Right ventricle myocardium inferior (tissue), 1 donor: Measurements from ENCODE around the gene LAMP2. TPM values are rescaled to one million over a fixed set of nuclear protein-coding genes. Genes with fewer than 3 reads are reported as not detected.

Experiments used
- ATAC-seq: fragments of 200-7000 bp; cut with Tn5 transposase; one replicate; pipeline ENCODE4 v1.9.1; 2020; ENCODE audit warnings: mild to moderate bottlenecking, moderate library complexity
- DNase-seq: peaks from one replicate; pipeline ENCODE4 v3.0.0; 2021; ENCODE audit errors: missing footprints
- intact Hi-C: fragments of 100-400 bp; cut with DNase I; formaldehyde crosslinking; loops from one replicate; pipeline ENCODE4 v1.11.0; 2022
- total RNA-seq: library from RNA; stranded (reverse); fragmentation: NEBNext Ultra II Directional; extraction: Animal tissue kit (Norgen Biotek cat#: 25700); gene quantifications from one replicate; pipeline ENCODE4 v1.2.1, GENCODE V29; 2021
- donor health status: DM: no; HTN: yes; CAD: no; lungs with severe emphysema.

Gene LAMP2
- total RNA-seq, 1 donor from 2014 or later: 55.7 TPM

DNA sequence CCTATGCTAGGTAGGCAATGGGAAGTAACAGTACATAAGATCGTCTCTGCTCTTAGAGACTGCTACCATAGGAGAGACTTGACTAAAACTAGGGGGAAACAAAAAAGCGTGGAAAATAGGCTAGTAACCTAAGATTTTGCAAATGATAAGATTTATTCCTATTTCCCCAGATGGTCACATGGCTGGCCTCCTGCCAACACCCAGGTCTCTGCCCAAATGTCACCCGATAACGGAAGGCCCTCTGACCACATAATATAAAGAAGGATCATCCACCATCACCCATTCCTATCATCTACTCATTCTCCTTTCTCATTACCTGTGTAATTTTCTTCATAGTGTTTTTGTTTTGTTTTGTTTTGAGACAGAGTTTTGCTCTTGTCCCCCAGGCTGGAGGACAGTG, 4.7 kb downstream of the LAMP2 start:
- DNase-seq (no peak), ATAC-seq (no peak)
- intact Hi-C loops: loop anchor here (10.0 kb wide), 2 partner anchors 100 to 210 kb away; partner anchors contain the start of genes ATP1B4 and ZBTB33

- intact Hi-C loops: loop anchor here (10.0 kb wide), 2 partner anchors 98 to 208 kb away; partner anchors contain the start of genes ATP1B4 and ZBTB33
- DNase-seq: no peak
- no peak for ATAC-seq
These were observed 5.9 kb downstream of the LAMP2 start for GRCh38 chrX:120463241-120463640.

GRCh38 chrX:120462370-120462769, 6.7 kb downstream of the LAMP2 start:
- intact Hi-C loops: loop anchor here (10.0 kb wide), 2 partner anchors 98 to 208 kb away; partner anchors contain the start of genes ATP1B4 and ZBTB33
- DNase-seq: no peak

GRCh38 chrX:120459309-120459708, 9.8 kb downstream of the LAMP2 start:
- ATAC-seq: no peak
- intact Hi-C loops: loop anchor here (10.0 kb wide), 1 partner anchor 145 kb away; the partner anchor contains the start of gene TMEM255A
- DNase-seq: no peak

More at GRCh38 chrX:120462370-120462769, 6.7 kb downstream of the LAMP2 start:
- ATAC-seq: no peak

DNA sequence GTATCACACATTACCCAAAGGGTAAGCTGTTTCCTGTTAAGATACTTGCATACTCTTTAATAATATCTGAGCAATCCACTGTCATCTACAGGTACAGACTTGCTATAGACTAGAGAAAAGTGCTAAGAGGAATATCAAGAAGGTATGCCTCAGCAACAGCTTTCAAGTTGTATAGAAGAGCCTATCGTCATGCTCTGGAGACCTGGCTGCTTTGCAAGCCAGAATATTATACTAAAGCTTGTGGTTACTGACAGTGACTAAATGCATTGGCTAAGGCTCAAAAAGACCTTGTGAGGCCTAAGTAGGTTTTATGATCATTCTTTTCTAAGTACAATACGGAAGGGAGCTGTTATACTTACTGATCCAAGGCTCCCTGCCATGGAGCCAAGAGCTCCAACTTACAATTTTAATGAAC, 11.3 kb downstream of the LAMP2 start:
- intact Hi-C loops: loop anchor here (10.0 kb wide), 1 partner anchor 143 kb away; the partner anchor contains the start of gene TMEM255A
- DNase-seq: no peak
- ATAC-seq: no peak

GRCh38 chrX:120456973-120457372, 12.1 kb downstream of the LAMP2 start:
- no peak for ATAC-seq
- intact Hi-C loops: loop anchor here (10.0 kb wide), 1 partner anchor 142 kb away; the partner anchor contains the start of gene TMEM255A
- no peak for DNase-seq

DNA sequence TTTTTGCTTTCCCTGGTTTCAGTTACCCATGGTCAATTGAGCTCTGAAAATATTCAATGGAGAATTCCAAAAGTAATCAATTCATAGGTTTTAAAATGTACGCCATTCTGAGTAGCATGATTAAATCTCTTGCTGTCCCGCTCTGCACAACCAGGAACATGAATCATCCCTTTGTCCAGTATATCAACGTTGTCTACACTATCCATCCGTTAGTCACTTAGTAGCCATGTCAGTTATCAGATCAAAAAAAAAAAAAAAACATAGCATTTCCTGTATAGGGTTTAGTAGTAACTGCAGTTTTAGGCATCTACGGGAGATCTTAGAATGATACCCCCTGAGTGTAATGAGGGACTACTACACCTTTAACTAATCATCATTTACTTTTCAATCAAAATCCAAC, 15.1 kb downstream of the LAMP2 start:
- intact Hi-C loops: loop anchor here (10.0 kb wide), 1 partner anchor 139 kb away; the partner anchor contains the start of gene TMEM255A
- ATAC-seq (no peak), DNase-seq (no peak)

DNA sequence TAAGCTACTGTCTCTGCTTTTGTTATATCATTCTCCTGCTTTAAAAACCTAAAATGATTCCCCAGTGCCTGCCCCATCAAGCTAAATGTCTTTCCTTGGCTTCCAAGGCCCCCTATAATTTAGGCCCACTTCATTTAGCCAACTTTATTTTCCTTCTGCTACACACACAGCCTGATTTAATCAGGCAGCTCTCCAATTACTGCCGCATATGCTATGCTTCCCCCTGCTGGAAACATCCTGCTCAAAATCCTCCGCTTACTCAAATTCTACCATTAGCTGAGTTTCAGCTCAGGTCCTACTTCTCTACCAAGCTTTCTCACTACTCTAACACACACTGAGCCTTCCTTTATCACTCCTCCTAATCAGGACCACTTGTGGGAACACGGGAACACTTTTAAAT, 17.0 kb downstream of the LAMP2 start:
- no peak for ATAC-seq
- intact Hi-C loops: loop anchor here (10.0 kb wide), 1 partner anchor 137 kb away; the partner anchor contains the start of gene TMEM255A
- DNase-seq: no peak

- intact Hi-C loops: loop anchor here (10.0 kb wide), 1 partner anchor 135 kb away; the partner anchor contains the start of gene TMEM255A
- DNase-seq: no peak
- no peak for ATAC-seq
These were observed 18.9 kb downstream of the LAMP2 start for GRCh38 chrX:120450163-120450562.

DNA sequence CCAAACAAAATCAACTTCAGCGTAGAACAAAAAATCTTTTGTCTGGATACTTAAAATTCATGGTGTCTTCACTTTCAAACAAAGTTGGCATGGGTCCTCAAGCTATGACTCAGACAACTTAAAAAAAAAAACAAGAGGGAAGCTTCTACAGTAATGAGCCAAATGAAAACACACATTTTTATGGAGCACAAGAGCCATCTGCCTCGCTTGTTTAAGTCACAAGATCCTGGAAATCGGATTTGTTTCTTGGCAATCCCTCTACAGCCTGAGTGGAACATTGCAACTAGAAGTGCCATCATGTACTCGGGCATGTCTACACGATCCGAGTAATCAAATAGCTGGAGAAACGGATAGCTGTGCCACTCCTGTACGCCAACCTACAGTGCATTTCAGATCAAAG, 22.6 kb downstream of the LAMP2 start:
- intact Hi-C loops: no loop called here
- ATAC-seq: peak; percentile 50
- DNase-seq: no peak

DNA sequence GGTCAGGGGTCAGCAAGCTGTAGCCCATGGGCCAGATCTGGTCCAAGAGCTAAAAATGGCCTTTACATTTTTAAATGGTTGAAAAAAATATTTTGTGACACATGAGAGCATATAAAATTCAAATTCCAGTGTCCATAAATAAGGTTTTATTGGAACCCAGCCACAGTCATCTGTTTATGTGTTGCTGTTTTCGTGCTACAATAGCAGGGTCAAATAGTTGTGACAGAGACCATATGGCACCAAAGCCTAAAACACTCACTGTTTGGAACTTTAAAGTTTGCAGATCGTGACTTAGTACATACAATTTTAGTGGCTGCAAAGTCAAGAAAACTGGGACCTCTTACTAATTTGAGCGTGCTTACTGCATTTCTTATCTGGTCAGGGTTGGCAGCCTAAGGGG, 29.2 kb downstream of the LAMP2 start:
- no peak for ATAC-seq
- intact Hi-C loops: no loop called here

DNA sequence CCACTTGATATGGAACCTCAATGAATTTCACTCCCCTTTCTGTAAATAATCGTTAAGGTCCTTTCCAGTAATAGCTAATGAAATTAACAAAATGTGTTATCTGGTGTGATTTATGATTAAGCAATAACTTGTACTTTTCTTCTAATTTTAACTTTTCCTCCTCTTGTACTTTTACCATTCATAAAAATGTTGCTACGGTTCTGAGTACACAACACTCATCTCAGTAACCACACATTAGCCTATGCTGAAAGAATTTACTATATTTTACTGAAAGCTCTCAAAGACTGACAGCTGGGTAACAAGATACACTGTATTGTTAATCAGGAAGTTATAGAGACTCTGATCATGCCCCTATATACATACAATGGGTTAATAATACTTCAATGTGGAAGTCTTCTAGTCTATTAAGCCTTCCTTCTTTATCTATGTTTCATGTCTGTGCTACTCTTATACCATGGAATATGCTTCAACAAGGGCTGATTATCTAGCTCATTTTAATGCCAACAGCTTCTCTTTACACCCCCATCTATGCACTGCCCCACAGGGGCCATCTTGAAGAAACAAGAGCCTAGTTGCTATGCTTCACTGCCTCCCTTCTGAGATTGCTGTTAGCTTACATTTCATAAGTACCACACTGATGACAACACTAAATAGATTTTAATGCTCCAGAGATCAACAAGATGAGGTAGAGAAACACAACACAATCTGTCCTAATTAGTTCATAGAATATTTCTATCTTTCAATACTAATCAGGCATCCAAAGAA, 39.1 kb downstream of the LAMP2 start:
- intact Hi-C loops: no loop called here
- no peak for ATAC-seq

More for the DNA sequence above, 29.2 kb downstream of the LAMP2 start:
- DNase-seq: no peak

DNA sequence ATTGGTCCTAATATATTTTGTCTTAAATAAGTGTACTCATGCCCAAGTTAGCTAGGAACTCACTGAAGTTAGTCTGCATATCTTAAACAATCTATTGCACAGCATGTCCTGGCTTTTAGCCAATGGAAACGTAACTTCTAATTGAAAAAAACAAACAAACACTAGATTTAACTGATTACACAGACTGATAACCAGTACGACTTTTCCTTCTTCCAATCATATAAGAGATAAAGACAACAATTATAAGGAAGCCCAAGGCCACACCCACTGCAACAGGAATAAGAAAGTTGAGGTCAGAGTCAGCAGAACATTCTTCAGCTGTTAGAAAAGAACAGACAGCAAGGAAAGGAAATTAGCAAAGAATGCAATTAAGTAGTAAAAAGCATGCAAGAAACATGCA, 40.8 kb downstream of the LAMP2 start:
- DNase-seq (no peak), ATAC-seq (no peak)
- intact Hi-C loops: no loop called here

More for the DNA sequence above, 39.1 kb downstream of the LAMP2 start:
- DNase-seq: no peak

- DNase-seq: no peak
- intact Hi-C loops: no loop called here
- no peak for ATAC-seq
These were observed 42.5 kb downstream of the LAMP2 start for GRCh38 chrX:120426599-120426998.

GRCh38 chrX:120419463-120419862, 49.6 kb downstream of the LAMP2 start:
- ATAC-seq: no peak
- intact Hi-C loops: no loop called here
- no peak for DNase-seq

DNA sequence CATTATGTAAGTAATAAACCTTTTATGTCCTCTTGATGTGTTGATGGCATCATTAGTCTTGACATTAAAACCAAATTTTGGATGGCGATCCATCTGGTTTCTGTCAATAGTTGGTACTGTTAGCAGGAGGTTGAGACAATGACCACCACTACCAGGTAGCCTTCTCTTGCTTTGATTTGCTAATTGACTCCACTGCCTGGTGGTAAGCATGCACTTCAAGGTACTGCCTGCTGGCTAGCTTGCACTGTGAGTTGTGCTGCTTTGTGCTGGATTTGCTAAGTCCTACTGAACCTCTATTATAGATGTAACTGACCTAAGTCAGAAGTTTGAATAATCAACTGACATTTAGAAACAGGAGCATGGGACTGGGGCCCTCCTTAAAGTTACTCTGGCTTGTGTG, 60.9 kb downstream of the LAMP2 start:
- no peak for DNase-seq
- intact Hi-C loops: no loop called here
- ATAC-seq: no peak

DNA sequence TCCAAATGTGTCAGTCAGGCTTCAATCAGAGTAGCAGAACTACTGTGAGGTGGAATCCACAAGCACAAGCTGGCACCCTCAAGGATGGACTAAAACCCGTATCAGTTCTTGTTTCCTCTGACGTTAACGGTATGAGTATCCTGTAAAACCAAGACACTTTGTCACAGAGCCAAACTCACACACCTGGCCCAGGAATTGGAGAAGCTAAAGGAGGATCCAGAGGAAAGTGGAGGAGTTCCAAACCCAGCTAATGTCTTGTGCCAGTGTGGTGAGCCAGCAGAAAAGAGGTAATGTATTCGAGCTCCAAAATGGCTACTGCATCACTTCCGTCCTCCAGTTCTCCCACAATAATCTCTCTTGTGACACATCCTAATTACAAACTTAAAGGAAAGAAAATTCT, 62.5 kb downstream of the LAMP2 start:
- intact Hi-C loops: no loop called here
- ATAC-seq (no peak), DNase-seq (no peak)

- intact Hi-C loops: no loop called here
- no peak for DNase-seq
- no peak for ATAC-seq
These were observed 66.7 kb downstream of the LAMP2 start for GRCh38 chrX:120402369-120402768.

DNA sequence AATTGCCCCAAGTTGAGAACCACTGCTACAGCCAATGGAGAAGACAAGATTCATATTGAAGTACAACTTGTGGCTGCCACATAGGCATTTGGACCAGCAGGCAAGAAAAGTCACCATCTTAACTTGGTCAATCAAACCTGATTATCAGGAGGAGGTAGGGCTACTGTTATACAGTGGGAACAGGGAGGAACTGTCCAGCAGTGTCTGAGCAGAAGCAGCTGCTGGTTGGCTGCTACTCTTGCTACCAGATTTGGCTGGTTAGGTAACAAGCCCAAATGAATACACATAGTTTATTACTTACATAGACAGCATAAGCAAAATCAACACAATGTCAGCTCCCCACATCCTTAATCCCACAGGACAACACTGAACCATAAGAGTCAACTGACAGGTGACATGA, 67.8 kb downstream of the LAMP2 start:
- DNase-seq (no peak), ATAC-seq (no peak)
- intact Hi-C loops: no loop called here

DNA sequence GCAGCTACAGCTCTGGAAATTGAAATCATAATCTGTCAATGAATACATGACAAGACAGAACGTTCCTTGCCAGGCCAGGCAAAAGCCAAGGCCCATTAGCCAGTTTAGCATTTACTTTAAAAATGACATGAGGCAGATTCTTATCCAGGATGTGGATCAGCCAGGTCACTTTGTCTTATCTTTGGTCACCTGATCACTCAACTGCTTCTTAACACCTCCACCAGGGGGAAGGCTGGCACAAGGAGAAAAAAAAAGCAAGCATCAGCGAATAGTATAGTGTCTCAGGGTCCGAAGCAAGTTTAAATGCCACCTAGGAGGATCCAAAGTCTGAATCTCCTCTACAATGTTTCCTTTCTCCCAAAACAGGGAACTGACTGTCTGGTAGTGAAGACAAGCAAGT, 88.4 kb downstream of the LAMP2 start:
- DNase-seq (no peak), ATAC-seq (no peak)
- intact Hi-C loops: no loop called here
